H1 (cell line): ENCODE data around the gene IFT25. TPM values are rescaled to one million over a fixed set of nuclear protein-coding genes. Genes with fewer than 3 reads are reported as not detected.

ENCODE experiments used
- CTCF ChIA-PET: fragments of 300-600 bp; sonication (Branson Sonifier 250); formaldehyde crosslinking; loops from one replicate; lab custom pipeline; 2021; ENCODE audit not compliant: partially characterized antibody; lab: Charles Lee
- POLR2A ChIA-PET: fragments of 300-600 bp; sonication (Branson Sonifier 250); formaldehyde crosslinking; loops from one replicate; lab custom pipeline; 2021; ENCODE audit warnings: inconsistent platforms; ENCODE audit not compliant: partially characterized antibody; lab: Charles Lee
- DNase-seq, 2 experiments: peaks; one replicate each; pipeline versions ENCODE4 v3.0.0 to v3.0.0-alpha.2; 2010 to 2022; ENCODE audit warnings: low spot score in 2 of 2, low read depth in 1 of 2, mixed read lengths in 1 of 2
- FAIRE-seq: peaks from 2 replicates; lab custom pipeline; 2011; peaks lifted over from hg19 to GRCh38; lab: Jason Lieb, UNC
- H2AFZ ChIP-seq: 2 replicates; pipeline ENCODE4 v1.8.1; 2012; ENCODE audit warnings: low read length, inconsistent platforms
- H2AK5ac ChIP-seq: 2 replicates; pipeline ENCODE4 v1.6.1; 2013; ENCODE audit warnings: low read depth, low read length
- H2BK120ac ChIP-seq: replicated peaks from 2 replicates; pipeline ENCODE3; 2013; ENCODE audit warnings: low read depth, low read length, inconsistent platforms
- H2BK12ac ChIP-seq: 2 replicates; pipeline ENCODE4 v1.6.1; 2013; ENCODE audit warnings: low read depth, low read length
- H2BK15ac ChIP-seq: 2 replicates; pipeline ENCODE4 v1.6.1; 2013; ENCODE audit warnings: low read length
- H2BK20ac ChIP-seq: 2 replicates; pipeline ENCODE4 v1.6.1; 2013; ENCODE audit warnings: low read length
- H2BK5ac ChIP-seq: 2 replicates; pipeline ENCODE4 v1.6.1; 2013; ENCODE audit warnings: low read depth, low read length
- H3K14ac ChIP-seq: 2 replicates; pipeline ENCODE4 v1.6.1; 2013; ENCODE audit warnings: inconsistent platforms; ENCODE audit not compliant: insufficient read length
- H3K18ac ChIP-seq: 2 replicates; pipeline ENCODE4 v1.6.1; 2013; ENCODE audit warnings: low read length; ENCODE audit errors: extremely low read depth
- H3K23ac ChIP-seq: 2 replicates; pipeline ENCODE4 v1.6.1; 2013; ENCODE audit warnings: inconsistent platforms; ENCODE audit not compliant: insufficient read length
- H3K23me2 ChIP-seq: 2 replicates; pipeline ENCODE4 v1.6.1; 2013; ENCODE audit warnings: low read depth, low read length
- H3K27ac ChIP-seq: 2 replicates; pipeline ENCODE4 v1.6.1; 2011; ENCODE audit warnings: low read depth, low read length, inconsistent platforms
- H3K27me3 ChIP-seq, 4 experiments: replicated peaks in 1 of 4; 1 replicate in 1 of 4; 2 replicates in 3 of 4; pipeline versions ENCODE4 v1.6.1 to v1.8.1; 2011 to 2013; ENCODE audit warnings: low read length in 3 of 4, mild to moderate bottlenecking in 3 of 4, inconsistent platforms in 2 of 4, mixed read lengths in 2 of 4, moderate library complexity in 1 of 4; ENCODE audit not compliant: control insufficient read depth in 3 of 4, insufficient read depth in 3 of 4; ENCODE audit errors: extremely low read depth in 1 of 4
- H3K36me3 ChIP-seq, 4 experiments: 2 replicates each; pipeline versions ENCODE4 v1.6.1 to v1.8.1; 2011 to 2013; ENCODE audit warnings: mild to moderate bottlenecking in 4 of 4, low read length in 3 of 4, moderate library complexity in 2 of 4, control low read depth in 1 of 4, inconsistent platforms in 1 of 4; ENCODE audit not compliant: insufficient read depth in 4 of 4, control insufficient read depth in 2 of 4
- H3K4ac ChIP-seq: replicated peaks from 2 replicates; pipeline ENCODE3; 2013; ENCODE audit warnings: low read length, low read depth, mixed read lengths, inconsistent platforms; ENCODE audit not compliant: insufficient read length
- H3K4me1 ChIP-seq, 4 experiments: replicated peaks in 1 of 4; 1 replicate in 1 of 4; 2 replicates in 3 of 4; pipeline versions ENCODE4 v1.6.1 to v1.8.1; 2011 to 2013; ENCODE audit warnings: low read length in 3 of 4, inconsistent platforms in 2 of 4, mixed read lengths in 1 of 4; ENCODE audit not compliant: insufficient read depth in 4 of 4, control insufficient read depth in 3 of 4
- H3K4me2 ChIP-seq, 2 experiments: 2 replicates each; pipeline versions ENCODE4 v1.6.1 to v1.8.1; 2011 to 2013; ENCODE audit warnings: low read depth in 2 of 2, low read length in 2 of 2, control low read depth in 1 of 2, inconsistent platforms in 1 of 2, mild to moderate bottlenecking in 1 of 2; ENCODE audit not compliant: insufficient read depth in 1 of 2
- H3K4me3 ChIP-seq, 4 experiments: fragments of 200-600, 300-600 bp in 1 of 4; sonication (generic), shearing (Covaris generic), sonication (Bioruptor Twin) in 1 of 4; 2 replicates each; pipeline versions ENCODE4 v1.5.1 to v1.8.1; 2011 to 2016; ENCODE audit warnings: low read length in 4 of 4, low read depth in 3 of 4, control low read depth in 2 of 4, inconsistent platforms in 2 of 4, mild to moderate bottlenecking in 2 of 4, mixed read lengths in 1 of 4, moderate library complexity in 1 of 4; ENCODE audit not compliant: insufficient read depth in 2 of 4; ENCODE audit errors: extremely low read depth in 1 of 4
- H3K56ac ChIP-seq: replicated peaks from 2 replicates; pipeline ENCODE3; 2013; ENCODE audit warnings: low read depth, mild to moderate bottlenecking, mixed read lengths, low read length, inconsistent platforms; ENCODE audit not compliant: insufficient read length
- H3K79me1 ChIP-seq: 2 replicates; pipeline ENCODE4 v1.6.1; 2013; ENCODE audit warnings: low read depth, low read length, control low read depth
- H3K79me2 ChIP-seq, 2 experiments: 2 replicates each; pipeline versions ENCODE4 v1.6.1 to v1.8.1; 2012 to 2013; ENCODE audit warnings: low read length in 2 of 2, mild to moderate bottlenecking in 2 of 2, inconsistent platforms in 1 of 2; ENCODE audit not compliant: insufficient read depth in 2 of 2, control insufficient read depth in 1 of 2
- H3K9ac ChIP-seq, 4 experiments: replicated peaks in 1 of 4; 1 replicate in 1 of 4; 2 replicates in 3 of 4; pipeline versions ENCODE4 v1.6.1 to v1.8.1; 2011 to 2013; ENCODE audit warnings: low read depth in 3 of 4, low read length in 3 of 4, control low read depth in 2 of 4, mild to moderate bottlenecking in 2 of 4, moderate library complexity in 2 of 4, inconsistent platforms in 1 of 4; ENCODE audit errors: extremely low read depth in 1 of 4
- H3K9me3 ChIP-seq, 2 experiments: 2 replicates each; pipeline versions ENCODE4 v1.6.1 to v1.8.1; 2012 to 2013; ENCODE audit warnings: mild to moderate bottlenecking in 2 of 2, moderate library complexity in 2 of 2, control low read depth in 1 of 2, inconsistent platforms in 1 of 2, low read depth in 1 of 2, low read length in 1 of 2, mixed read lengths in 1 of 2; ENCODE audit not compliant: insufficient read depth in 2 of 2
- H4K20me1 ChIP-seq, 2 experiments: replicated peaks in 1 of 2; 2 replicates each; pipeline versions ENCODE3 to v1.8.1; 2011 to 2013; ENCODE audit warnings: inconsistent platforms in 2 of 2, low read length in 2 of 2, mild to moderate bottlenecking in 1 of 2; ENCODE audit not compliant: insufficient read depth in 2 of 2, control insufficient read depth in 1 of 2
- H4K5ac ChIP-seq: 2 replicates; pipeline ENCODE4 v1.6.1; 2013; ENCODE audit warnings: low read length, low read depth, mixed read lengths, inconsistent platforms; ENCODE audit not compliant: insufficient read length
- H4K8ac ChIP-seq: 2 replicates; pipeline ENCODE4 v1.8.0; 2013; ENCODE audit warnings: mild to moderate bottlenecking, moderate library complexity, low read length, inconsistent platforms; ENCODE audit not compliant: insufficient read depth; ENCODE audit errors: extremely low read depth
- H4K91ac ChIP-seq: replicated peaks from 2 replicates; pipeline ENCODE3; 2013; ENCODE audit warnings: low read length, mixed read lengths, inconsistent platforms; ENCODE audit not compliant: insufficient read length
- CREB1 ChIP-seq: IDR thresholded peaks from 2 replicates; pipeline ENCODE4 v1.6.1; 2012; ENCODE audit warnings: inconsistent platforms
- CTCF ChIP-seq, 3 experiments: IDR thresholded peaks; 1 replicate in 2 of 3; 2 replicates in 1 of 3; pipeline versions ENCODE4 v1.5.1 to v1.6.1; 2011; ENCODE audit warnings: low read length in 3 of 3, mild to moderate bottlenecking in 3 of 3, inconsistent platforms in 2 of 3, low read depth in 1 of 3, moderate library complexity in 1 of 3; ENCODE audit not compliant: insufficient read depth in 1 of 3; ENCODE audit errors: control extremely low read depth in 1 of 3
- EP300 ChIP-seq, 2 experiments: IDR thresholded peaks; 1 replicate in 1 of 2; 2 replicates in 1 of 2; pipeline ENCODE4 v1.6.1; 2011 to 2012; ENCODE audit warnings: low read depth in 2 of 2, low read length in 2 of 2, mild to moderate bottlenecking in 2 of 2, borderline replicate concordance in 1 of 2, inconsistent platforms in 1 of 2, moderate library complexity in 1 of 2
- HDAC2 ChIP-seq, 2 experiments: fragments of 300-600 bp in 1 of 2; sonication (generic) in 1 of 2; IDR thresholded peaks; 2 replicates each; pipeline ENCODE4 v1.6.1; 2011 to 2012; ENCODE audit warnings: low read depth in 2 of 2, low read length in 2 of 2, mild to moderate bottlenecking in 2 of 2, moderate library complexity in 2 of 2, borderline replicate concordance in 1 of 2, inconsistent platforms in 1 of 2
- TAF1 ChIP-seq: IDR thresholded peaks from 2 replicates; pipeline ENCODE4 v1.6.1; 2011; ENCODE audit warnings: mild to moderate bottlenecking, low read depth, low read length
- ZNF274 ChIP-seq: IDR thresholded peaks from 2 replicates; pipeline ENCODE4 v1.7.0; 2012; ENCODE audit warnings: low read length, borderline replicate concordance; ENCODE audit errors: extremely low read depth
- WGBS, 2 experiments: shearing (Covaris generic) in 1 of 2; methylation state at CpG; one replicate each; pipeline versions ENCODE4 v1.1.6 to v1.1.7; 2013 to 2015; ENCODE audit warnings: low lambda C conversion rate in 2 of 2, mixed read lengths in 2 of 2, inconsistent platforms in 1 of 2, low coverage in 1 of 2, missing lambda C conversion rate in 1 of 2; ENCODE audit not compliant: insufficient replicate concordance in 2 of 2, insufficient coverage in 1 of 2, insufficient read length in 1 of 2; ENCODE audit errors: extremely low coverage in 1 of 2, missing lambda C conversion rate in 1 of 2; 5-methylcytosine and 5-hydroxymethylcytosine counted together
- polyA plus RNA-seq, 7 experiments: library from polyadenylated mRNA; depleted of rRNA in 3 of 7; stranded (reverse) in 5 of 7; unstranded in 2 of 7; fragments of >200 nt in 5 of 7; fragments of 200-250 nt in 2 of 7; gene quantifications; 1 replicate in 5 of 7; 2 replicates in 1 of 7; 4 replicates in 1 of 7; pipeline versions ENCODE4 v1.2.1 to v1.2.3, GENCODE V29; 2011 to 2013; ENCODE audit warnings: missing spikeins in 2 of 7, mixed read lengths in 2 of 7
- total RNA-seq: library from RNA; stranded (reverse); fragmentation: NEBNext Ultra II Directional; extraction: Animal tissue kit (Norgen Biotek cat#: 25700); gene quantifications from 2 replicates; pipeline ENCODE4 v1.2.1, GENCODE V29; 2021

The IFT25 gene
- total and polyA plus RNA-seq, 2 of the 8 experiments (the other 6 are each of a cell fraction or from before 2014, with no cell fraction given) = 15.0 to 36.3 TPM

- Histone ChIP-seq H3K56ac (no peak overlapping the region), H3K23ac (no peak overlapping the region), H3K4me1 (no peaks in the 10 kb centered on the region; a peak in 2 of 7 replicates), H4K5ac (no peak overlapping the region), H4K8ac (no peak overlapping the region), H3K27ac (no peak overlapping the region), H2BK120ac (no peak overlapping the region), H2BK12ac (no peak overlapping the region), H3K9ac (no peak overlapping the region), H3K27me3 (no peaks in the 10 kb centered on the region), H3K14ac (no peak overlapping the region), H3K9me3 (no peaks in the 10 kb centered on the region), H3K36me3 (peaks cover 21 to 57% (median 36%) of the 10 kb centered on the region in 4 experiments), H3K23me2 (no peaks in the 10 kb centered on the region), H3K4me3 (no peak overlapping the region), H3K79me2 (no peaks in the 10 kb centered on the region), H2AK5ac (no peak overlapping the region), H4K20me1 (peaks cover 0 to 2% of the 10 kb centered on the region in 2 experiments), H3K79me1 (no peaks in the 10 kb centered on the region; the same call in 1 of the 2 replicates), H3K18ac (no peak overlapping the region)
- no peak for DNase-seq
- POLR2A ChIA-PET = interaction anchor here (1.2 to 1.4 kb wide), 2 partner anchors 14 to 107 kb away, joined by 3 read pairs; no protein-coding TSS in a partner anchor
- WGBS, 2 experiments = 82 to 100% methylated on average over 2 to 4 of the region's 4 CpGs
- CTCF ChIA-PET = interaction anchor here (0.9 to 7.2 kb wide), 3 partner anchors 10 to 102 kb away, joined by 3 to 114 read pairs (median 3); no protein-coding TSS in a partner anchor
- no peak for FAIRE-seq
- TF ChIP-seq ZNF274 = no peak
- TF ChIP-seq TAF1 = no peak
- no peak for TF ChIP-seq EP300 (IDR thresholded peaks at IDR 0.05; ENCODE audit: borderline replicate concordance in 1 of 2, low read depth in 2 of 2, low read length in 2 of 2)
- no peak for TF ChIP-seq CREB1
- no peak for TF ChIP-seq HDAC2 (IDR thresholded peaks at IDR 0.05; ENCODE audit: borderline replicate concordance in 1 of 2, low read depth in 2 of 2, low read length in 2 of 2)
- TF ChIP-seq CTCF (IDR thresholded peaks at IDR 0.05; ENCODE audit: control extremely low read depth in 1 of 3, insufficient read depth in 1 of 3, low read depth in 1 of 3, low read length in 3 of 3) = no peak
- TF ChIP-seq, all 59 proteins: peak for 0
- H2AFZ ChIP-seq = no peak overlapping the region
- no peak overlapping the region for H4K91ac ChIP-seq
- H3K4me2 ChIP-seq = no peak overlapping the region
- H2BK15ac ChIP-seq = no peak overlapping the region
- H2BK20ac ChIP-seq = no peak overlapping the region
- H2BK5ac ChIP-seq = no peak overlapping the region
- no peak overlapping the region for H3K4ac ChIP-seq
These were observed 18.0 kb upstream of the IFT25 start for GRCh38 chr1:53963460-53963859.
